HG02623 (cell line): ENCODE data around the gene ASCC1.

Experiments
- ATAC-seq: cut with Tn5 transposase; IDR thresholded peaks from one replicate; pipeline ENCODE4 v1.9.1; 2021; ENCODE audit warnings: moderate library complexity; ENCODE audit not compliant: unreplicated experiment

ASCC1 gene

DNA sequence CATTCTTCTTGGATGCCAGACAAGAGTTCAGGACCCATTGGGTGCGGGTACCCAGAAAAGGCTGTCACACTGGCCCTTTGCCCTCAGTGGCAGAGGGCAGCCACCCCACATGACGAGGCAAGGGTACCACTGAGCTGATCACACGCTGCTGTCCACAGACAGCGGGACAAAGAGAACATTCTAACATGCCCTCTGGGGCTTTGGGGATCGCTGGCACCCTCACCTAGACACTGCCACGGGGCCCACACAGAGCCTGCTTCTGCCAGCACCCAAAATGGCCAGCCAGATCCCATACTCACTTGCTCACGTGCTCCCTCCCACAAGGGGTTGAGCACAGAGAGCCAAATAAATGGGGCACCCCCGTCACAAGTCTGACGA is 111.0 kb downstream of the ASCC1 start:
- no peak for ATAC-seq

DNA sequence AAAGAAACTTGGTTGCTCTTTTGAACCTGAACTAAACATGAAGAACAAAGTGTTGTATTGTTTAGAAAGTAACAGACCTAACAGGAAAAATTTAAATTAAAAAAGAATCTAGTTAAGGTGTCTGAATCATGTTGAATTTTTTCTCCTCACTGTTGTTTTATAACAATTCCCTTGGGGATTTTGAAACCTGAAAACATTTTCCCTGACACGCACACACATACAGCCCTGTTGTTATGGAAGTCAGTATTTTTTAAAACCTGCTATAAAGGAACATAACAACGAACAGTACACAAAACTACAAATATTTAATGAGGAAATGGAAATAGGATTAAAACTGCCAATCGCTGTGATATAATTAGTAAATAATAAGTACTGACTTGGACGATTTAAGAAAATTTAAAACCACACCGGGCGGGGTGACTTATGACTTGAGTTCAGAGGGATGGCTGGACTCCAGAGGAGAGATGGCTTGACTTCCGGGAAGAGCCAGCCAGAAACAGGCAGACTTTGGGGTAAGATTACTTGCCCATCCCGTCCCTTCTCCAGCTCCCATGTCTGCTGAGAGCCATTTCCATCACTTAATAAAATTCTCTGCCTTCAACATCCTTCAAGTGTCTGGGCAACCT is 111.5 kb downstream of the ASCC1 start:
- no peak for ATAC-seq

DNA sequence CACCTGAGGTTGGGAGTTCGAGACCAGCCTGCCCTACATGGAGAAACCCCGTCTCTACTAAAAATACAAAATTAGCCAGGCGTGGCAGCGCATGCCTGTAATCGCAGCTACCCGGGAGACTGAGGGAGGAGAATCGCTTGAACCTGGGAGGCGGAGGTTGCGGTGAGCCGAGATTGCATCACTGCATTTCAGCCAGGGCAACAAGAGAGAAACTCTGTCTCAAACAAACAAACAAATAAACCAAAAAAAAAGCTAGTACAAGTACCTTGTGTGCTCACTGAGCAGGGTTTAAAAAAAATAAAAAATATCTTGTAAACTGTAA is 116.5 kb downstream of the ASCC1 start:
- no peak for ATAC-seq

GRCh38 chr10:72098836-72099599 is 117.1 kb downstream of the ASCC1 start:
- no peak for ATAC-seq

DNA sequence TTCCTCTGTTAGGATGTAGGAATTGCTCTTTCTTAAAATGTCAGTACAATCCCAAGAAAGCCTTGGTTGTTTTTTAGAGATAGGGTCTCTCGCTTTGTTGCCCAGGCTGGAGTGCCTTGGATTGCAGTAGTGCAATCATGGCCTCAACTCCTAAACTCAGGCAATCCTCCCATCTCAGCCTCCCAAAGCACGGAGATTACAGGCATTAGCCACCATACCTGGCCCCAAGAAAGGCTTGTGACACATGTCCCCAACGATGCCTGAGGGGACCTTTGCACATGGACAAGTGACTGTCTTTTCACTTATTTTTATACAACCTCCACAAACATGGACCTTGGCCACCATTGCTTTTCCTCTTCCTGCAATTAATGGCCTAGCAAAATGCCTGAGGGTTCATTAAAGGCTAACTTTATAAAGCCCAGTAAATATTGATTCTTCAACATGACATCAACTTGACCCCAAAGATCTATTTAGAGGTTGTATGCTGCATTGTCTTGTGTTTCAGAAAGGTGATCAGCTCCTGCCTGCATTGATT is 117.7 kb downstream of the ASCC1 start:
- ATAC-seq: no peak

DNA sequence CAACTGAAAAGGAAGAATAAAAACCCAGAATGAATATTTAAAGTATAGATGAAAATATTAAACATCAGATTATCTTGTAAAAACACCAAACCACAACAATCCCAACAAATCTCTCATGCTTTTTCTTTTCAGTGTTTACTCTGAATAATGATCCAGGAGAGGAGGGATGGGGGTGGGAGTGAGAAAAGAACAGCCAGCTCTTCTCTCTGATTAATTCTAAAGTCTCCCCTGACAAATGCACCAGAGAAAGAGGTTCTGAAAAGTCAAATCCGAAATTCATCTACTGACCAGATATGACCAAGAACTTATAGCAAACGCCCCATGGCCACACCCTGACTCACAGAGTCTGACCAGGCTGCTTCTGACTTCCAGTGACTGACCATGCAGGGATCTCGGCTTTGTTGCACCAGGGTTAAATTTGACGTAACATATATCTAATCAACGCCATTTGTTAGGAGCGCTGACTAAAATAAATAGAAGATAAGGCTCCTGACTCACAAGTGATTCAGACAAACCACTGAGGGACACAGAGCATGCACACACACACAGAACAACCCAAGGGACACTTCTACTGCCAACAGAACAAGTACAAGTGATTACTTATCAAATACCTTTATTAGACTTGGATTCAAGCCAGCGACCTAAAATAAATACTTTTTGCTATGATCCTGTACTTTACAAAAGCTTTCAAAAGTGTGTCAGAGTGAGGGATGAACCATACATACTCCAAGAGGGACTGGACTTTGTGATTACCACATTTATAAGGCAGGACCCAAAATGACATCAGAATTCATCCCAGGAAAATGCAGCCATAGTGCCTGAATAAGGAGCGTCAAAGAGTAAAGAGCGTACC is 118.4 kb downstream of the ASCC1 start:
- no peak for ATAC-seq

DNA sequence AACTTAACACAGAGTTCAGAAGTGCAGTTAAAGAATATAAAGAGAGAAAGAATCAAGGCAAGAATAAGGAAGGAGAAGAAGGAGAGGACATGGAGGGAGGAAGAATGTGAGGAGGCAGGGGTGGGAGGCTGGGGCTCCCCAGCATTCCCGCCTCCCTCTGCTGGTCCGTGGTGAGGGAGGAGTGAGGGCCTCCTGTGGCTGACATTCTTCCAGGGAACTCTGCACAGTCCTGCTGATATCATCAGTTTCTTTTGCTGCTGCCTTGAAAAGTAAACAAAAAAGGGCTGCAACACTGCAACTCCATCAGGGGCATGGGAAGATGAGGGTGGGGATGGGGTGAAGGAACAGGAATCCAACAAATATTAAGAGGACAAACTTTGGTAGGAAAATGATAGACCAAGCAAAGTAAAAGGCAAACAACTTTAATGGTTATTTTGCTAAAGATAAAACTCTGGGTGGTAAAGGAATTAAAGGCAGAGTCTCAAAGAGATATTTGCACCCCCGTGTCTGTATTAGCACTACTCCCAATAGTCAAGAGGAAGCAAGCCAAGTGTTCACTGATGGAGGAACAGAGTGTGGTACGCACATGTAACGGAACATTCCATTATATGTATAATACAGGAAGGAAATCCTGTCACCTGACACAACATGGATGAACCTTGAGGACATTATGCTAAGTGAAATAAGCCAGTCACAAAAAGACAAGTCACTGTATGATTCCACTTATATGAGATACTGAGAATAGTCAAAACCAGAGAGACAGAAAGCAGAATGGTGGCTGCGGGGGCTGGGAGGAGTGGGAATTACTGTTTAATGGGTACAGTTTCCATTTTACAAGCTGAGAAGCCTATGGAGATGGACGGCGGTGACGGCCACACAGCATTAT is 119.7 kb downstream of the ASCC1 start:
- ATAC-seq: no peak

DNA sequence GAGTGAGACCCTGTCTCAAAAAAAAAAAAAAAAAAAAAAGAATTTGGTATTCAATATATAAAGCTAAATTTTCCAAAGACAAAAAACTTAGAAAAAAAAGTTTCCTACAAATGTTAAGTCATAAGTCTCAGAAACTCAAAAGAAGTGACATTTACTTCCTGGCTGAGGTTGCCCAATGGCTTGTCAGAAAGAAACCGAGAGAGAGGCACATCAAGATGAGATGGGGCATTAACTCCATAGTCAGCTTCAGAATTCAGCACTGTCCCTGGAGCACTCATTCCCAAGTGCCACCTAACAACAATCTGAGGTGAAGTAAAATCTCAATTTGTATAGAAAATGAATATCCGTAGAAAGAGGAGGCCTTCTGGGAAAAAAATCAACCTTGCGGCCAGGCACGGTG is 120.9 kb downstream of the ASCC1 start:
- no peak for ATAC-seq

DNA sequence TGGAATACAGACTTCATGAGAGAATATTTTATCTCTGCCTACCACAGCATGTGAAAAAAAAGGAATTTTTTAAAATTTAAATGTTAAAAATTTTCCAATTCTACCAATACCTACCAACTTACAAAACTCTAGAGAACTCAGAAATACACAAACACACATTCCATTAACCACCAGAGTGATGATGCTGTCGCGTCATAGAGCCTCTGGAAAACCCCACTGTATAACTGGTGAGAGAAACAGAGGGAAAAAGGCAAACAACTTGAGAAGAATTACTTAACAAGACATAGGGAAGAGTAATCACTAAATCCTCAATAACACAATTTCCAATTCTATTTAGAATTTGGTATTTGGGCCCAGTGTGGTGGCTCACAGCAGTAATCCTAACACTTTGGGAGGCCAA is 121.5 kb downstream of the ASCC1 start:
- ATAC-seq: no peak

- ATAC-seq: no peak
Measured at GRCh38 chr10:72093450-72093849, 122.6 kb downstream of the ASCC1 start.

DNA sequence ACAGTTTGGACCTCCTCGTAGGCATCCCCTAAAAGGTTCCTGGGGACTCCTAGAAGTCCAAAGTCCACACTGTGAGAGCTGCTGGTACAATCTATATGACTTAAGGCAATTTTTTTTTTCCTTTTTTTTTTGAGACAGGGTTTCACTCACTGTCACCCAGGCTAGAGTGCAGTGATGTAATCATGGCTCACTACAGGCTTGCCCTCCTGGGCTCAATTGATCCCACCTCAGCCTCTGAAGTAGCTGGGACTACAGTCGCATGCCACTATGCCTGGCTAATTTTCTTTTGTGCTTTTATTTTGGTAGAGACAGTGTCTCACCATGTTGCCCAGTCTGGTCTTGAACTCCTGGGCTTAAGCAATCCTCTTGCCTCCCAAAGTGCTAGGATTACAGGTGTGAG is 123.1 kb downstream of the ASCC1 start:
- ATAC-seq: no peak

DNA sequence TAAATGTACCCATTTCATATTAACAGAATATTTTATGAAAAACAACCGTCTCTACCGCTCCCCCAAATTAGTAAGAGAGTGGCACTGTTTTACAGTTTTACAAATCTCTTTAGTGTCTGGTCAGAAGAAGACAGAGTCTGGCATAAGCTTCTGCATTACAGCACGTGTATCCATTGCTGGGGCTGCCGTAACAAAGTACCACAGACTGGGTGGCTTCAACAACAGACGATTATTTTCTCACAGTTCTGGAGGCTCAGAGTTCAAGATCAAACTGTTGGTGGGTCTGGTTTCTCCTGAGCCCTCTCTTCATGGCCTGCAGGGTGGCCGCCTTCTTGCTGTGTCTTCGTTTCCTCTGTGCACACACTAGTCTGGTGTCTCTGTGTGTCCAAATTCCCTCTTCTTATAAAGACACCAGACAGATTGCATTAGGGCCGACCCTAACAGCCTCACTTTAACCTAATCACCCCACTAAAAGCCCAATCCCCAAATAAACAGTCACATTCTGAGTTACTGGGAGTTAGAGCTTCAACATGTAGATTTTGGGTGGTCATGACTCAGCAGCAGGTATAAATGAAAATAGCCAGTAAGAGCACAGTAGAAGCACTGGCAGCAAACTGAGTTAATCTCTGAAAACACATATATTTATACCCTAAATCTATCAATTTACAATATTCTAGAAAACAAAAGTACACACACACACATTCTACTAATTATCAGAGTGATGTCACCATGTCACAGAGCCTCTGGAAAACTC is 123.7 kb downstream of the ASCC1 start:
- no peak for ATAC-seq

DNA sequence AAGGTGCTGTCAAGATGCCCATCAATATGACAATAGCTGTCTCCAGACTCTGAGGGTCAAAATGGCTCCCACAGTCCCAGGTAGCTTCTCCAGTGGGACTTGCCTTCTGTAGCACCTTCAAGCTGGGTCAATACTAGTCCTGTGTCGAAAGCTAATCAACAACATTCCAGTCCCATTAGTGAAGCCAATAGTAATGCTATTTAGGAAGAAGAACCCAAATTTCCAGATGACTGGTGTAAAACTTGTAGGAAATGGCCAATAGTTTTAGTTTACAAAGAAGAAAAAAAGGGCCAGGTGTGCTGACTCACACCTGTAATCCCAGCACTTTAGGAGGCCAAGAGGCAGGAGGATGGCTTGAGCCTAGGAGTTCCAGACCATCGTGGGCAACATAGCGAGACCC is 125.8 kb downstream of the ASCC1 start:
- ATAC-seq: no peak

- ATAC-seq: no peak
Measured at GRCh38 chr10:72089618-72090017, 126.5 kb downstream of the ASCC1 start.

GRCh38 chr10:72088889-72089575 is 127.0 kb downstream of the ASCC1 start:
- ATAC-seq: no peak

DNA sequence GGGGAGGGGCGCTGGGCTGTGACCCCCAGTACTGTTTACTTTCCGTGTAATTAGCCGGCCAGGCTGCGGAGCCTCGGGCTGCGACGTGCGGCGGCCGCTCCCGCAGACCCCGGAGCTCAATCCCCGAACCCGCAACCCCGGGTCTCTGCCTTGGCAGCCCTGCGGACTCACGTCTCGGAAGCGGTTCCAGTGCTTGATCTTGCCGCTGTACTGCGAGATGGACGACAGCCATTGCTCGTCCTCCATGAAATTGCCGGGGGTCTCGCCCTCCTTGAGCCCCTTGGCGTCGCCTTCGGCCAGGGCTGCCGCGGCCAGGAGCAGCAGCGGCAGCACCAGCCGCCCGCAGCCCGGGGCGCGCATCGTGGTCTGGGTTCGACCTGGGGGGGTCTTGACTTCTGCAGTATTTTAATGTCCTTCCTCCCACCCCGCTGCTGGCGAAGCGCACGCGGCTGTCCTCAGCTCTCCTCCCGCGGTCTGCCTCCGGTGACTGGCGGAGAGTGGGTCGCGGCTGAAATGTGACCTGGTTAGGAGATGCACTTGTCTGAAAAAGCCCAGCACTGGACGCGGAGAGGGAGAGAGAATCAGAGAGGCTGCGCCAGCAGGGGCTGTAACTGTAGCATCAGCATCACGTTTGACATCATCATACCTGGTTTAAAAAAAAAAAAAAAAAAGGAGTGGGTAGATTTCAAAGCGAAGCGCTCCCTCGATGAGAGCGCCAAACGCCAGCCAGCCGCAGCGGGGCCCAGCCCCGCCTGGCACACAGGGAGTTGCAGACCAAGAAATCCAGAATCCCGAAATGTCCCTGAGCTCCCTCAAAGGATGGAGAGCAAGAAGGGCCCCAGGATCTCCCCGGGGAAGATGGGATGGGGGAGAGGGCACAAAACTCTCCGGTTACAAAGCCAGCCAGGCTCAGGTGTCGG is 127.8 kb downstream of the ASCC1 start, which contains the start of gene SPOCK2:
Gene SPOCK2 (minus strand): TSS at position 583 of the 920 bp plus-strand sequence. CDS start 223 bp downstream, at position 360.
- no peak for ATAC-seq

DNA sequence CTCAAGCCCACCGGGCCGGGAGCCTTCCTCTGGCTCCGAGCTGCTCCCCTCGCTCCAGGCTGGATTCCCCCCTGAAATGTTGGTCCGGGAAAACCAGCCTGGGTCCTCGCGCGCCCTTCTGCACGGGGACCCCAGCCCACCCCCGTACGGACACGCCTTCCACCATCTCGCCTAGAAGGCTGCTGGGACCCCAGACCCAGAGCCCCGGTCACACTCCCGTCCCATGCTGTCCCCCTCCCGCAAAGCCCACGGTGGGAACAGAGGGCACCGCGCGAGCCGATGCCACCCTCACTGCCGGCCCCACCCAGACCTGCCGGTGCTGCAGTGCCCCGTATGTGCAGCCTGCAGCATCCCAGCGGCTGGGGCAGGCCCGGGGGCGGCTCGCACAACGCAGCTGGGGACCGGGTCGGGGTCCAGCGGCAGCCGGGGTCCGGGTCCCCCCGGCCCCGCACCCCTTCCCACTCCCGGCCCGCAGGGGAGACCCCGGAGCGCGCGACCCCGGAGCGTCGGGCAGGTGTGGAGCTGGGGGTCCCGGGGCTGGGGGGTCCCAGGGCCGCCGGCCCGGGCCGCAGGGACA is 128.6 kb downstream of the ASCC1 start:
- ATAC-seq: no peak
